Measurements from ENCODE around the gene FSHR.

DNA sequence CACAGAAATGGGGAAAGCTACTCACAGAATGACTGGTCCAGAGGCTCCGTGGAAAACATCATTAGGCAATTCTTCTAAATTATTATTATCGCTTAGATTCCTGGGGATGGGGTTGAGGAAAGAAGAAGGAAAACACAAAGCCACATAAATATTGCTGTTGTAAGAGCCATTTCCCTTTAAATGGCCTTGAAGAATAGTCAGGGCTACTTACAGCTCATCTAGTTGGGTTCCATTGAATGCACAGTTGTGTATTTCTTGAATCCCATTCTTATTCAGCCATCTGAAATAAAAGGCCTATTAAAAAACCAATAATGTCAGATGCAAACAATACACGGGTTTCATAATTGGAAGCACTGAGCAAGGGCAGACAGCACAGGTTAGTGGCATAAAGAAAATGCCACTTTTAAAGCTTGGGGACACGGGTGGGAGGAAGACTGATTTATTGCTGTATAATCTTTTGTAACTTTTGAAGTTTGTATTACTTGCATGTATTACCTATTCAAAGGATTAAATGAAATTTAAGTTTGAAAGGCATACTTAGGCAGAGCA is 171.4 kb downstream of the FSHR start:
- TF ChIP-seq, protein P1, sequence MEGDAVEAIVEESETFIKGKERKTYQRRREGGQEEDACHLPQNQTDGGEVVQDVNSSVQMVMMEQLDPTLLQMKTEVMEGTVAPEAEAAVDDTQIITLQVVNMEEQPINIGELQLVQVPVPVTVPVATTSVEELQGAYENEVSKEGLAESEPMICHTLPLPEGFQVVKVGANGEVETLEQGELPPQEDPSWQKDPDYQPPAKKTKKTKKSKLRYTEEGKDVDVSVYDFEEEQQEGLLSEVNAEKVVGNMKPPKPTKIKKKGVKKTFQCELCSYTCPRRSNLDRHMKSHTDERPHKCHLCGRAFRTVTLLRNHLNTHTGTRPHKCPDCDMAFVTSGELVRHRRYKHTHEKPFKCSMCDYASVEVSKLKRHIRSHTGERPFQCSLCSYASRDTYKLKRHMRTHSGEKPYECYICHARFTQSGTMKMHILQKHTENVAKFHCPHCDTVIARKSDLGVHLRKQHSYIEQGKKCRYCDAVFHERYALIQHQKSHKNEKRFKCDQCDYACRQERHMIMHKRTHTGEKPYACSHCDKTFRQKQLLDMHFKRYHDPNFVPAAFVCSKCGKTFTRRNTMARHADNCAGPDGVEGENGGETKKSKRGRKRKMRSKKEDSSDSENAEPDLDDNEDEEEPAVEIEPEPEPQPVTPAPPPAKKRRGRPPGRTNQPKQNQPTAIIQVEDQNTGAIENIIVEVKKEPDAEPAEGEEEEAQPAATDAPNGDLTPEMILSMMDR (IDR thresholded peaks at IDR 0.05; ENCODE audit: low read depth, low read length), result no peak
- no peak for TF ChIP-seq POLR2A (IDR thresholded peaks at IDR 0.05; ENCODE audit: extremely low read depth, insufficient read length)
- no peak for TF ChIP-seq MYC (IDR thresholded peaks at IDR 0.05; ENCODE audit: low read depth, low read length)
- TF ChIP-seq, protein P2, sequence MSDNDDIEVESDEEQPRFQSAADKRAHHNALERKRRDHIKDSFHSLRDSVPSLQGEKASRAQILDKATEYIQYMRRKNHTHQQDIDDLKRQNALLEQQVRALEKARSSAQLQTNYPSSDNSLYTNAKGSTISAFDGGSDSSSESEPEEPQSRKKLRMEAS (IDR thresholded peaks at IDR 0.05; ENCODE audit: low read depth, low read length), result no peak
